ENCODE measurements around the gene TBX1.

- TF ChIP-seq, protein P1, sequence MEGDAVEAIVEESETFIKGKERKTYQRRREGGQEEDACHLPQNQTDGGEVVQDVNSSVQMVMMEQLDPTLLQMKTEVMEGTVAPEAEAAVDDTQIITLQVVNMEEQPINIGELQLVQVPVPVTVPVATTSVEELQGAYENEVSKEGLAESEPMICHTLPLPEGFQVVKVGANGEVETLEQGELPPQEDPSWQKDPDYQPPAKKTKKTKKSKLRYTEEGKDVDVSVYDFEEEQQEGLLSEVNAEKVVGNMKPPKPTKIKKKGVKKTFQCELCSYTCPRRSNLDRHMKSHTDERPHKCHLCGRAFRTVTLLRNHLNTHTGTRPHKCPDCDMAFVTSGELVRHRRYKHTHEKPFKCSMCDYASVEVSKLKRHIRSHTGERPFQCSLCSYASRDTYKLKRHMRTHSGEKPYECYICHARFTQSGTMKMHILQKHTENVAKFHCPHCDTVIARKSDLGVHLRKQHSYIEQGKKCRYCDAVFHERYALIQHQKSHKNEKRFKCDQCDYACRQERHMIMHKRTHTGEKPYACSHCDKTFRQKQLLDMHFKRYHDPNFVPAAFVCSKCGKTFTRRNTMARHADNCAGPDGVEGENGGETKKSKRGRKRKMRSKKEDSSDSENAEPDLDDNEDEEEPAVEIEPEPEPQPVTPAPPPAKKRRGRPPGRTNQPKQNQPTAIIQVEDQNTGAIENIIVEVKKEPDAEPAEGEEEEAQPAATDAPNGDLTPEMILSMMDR (IDR thresholded peaks at IDR 0.05): no peak
- no peak for TF ChIP-seq POLR2A (IDR thresholded peaks at IDR 0.05)
Observed at GRCh38 chr22:19802001-19802893, 41.7 kb downstream of the TBX1 start.
